A673 (cell line): ENCODE measurements around the gene MCTS1.

ENCODE experiments used
- CTCF ChIP-seq: fragments of 300-800, 200-600 bp; sonication (generic); conservative IDR thresholded peaks from 2 replicates; pipeline ENCODE4 v1.5.1; 2017; ENCODE audit warnings: low read depth, mild to moderate bottlenecking, antibody characterized with exemption, low read length, moderate library complexity, mixed read lengths
- EZH2 ChIP-seq: fragments of 200-600 bp; sonication (generic); IDR thresholded peaks from 2 replicates; pipeline ENCODE4 v1.6.1; 2017; ENCODE audit warnings: borderline replicate concordance, low read depth, mild to moderate bottlenecking, mixed read lengths, antibody characterized with exemption, low read length; ENCODE audit not compliant: poor library complexity, severe bottlenecking

GRCh38 chrX:120560405-120560841 is 43.5 kb upstream of the MCTS1 start:
- TF ChIP-seq CTCF (no peak), EZH2 (no peak)
